Activated naive CD8-positive, alpha-beta T cell treated with anti-CD3 and anti-CD28 coated beads, Interleukin-2, amount 50 U/mL, for 24 hours (primary cell): ENCODE results near the gene MPZL3.
A peak's percentile ranks its signal among the peaks of the same experiment; 100 is the strongest.

Experiments used
- ATAC-seq: fragments of 150-1000 bp; cut with Tn5 transposase; one replicate; pipeline ENCODE4 v1.10.0; 2021
- DNase-seq: peaks from one replicate; pipeline ENCODE4 v3.0.0; 2021
- H3K27ac Mint-ChIP-seq: one replicate; pipeline ENCODE4 v1.8.0; 2021; ENCODE audit warnings: mild to moderate bottlenecking, mixed read lengths
- H3K27me3 Mint-ChIP-seq: one replicate; pipeline ENCODE4 v1.8.0; 2021; ENCODE audit warnings: mixed read lengths
- H3K36me3 Mint-ChIP-seq: one replicate; pipeline ENCODE4 v1.8.0; 2021; ENCODE audit warnings: low read depth, mixed read lengths
- H3K4me1 Mint-ChIP-seq: one replicate; pipeline ENCODE4 v1.8.0; 2021; ENCODE audit warnings: mixed read lengths
- H3K4me3 Mint-ChIP-seq: one replicate; pipeline ENCODE4 v1.8.0; 2021; ENCODE audit warnings: mild to moderate bottlenecking, moderate library complexity, mixed read lengths
- H3K9me3 Mint-ChIP-seq: one replicate; pipeline ENCODE4 v1.8.0; 2021; ENCODE audit warnings: mixed read lengths

Gene MPZL3

GRCh38 chr11:118216621-118217481, 35.3 kb downstream of the MPZL3 start:
- peaks cover 77% of the 10 kb centered on the region for H3K36me3 Mint-ChIP-seq
- H3K27me3 Mint-ChIP-seq: no peaks in the 10 kb centered on the region
- H3K4me1 Mint-ChIP-seq: peaks cover 100% of the 10 kb centered on the region
- H3K4me3 Mint-ChIP-seq: peak overlapping the region; percentile 92
- ATAC-seq (peak; percentile 76), DNase-seq (peak; percentile 61)
- no peaks in the 10 kb centered on the region for H3K9me3 Mint-ChIP-seq
- no peak overlapping the region for H3K27ac Mint-ChIP-seq

GRCh38 chr11:118215765-118216164, 36.4 kb downstream of the MPZL3 start:
- H3K27ac Mint-ChIP-seq: no peak overlapping the region

GRCh38 chr11:118215262-118215661, 36.9 kb downstream of the MPZL3 start:
- no peak overlapping the region for H3K27ac Mint-ChIP-seq
- peaks cover 100% of the 10 kb centered on the region for H3K4me1 Mint-ChIP-seq
- peaks cover 82% of the 10 kb centered on the region for H3K36me3 Mint-ChIP-seq
- DNase-seq: no peak
- H3K27me3 Mint-ChIP-seq: no peaks in the 10 kb centered on the region
- peak overlapping the region; percentile 92 for H3K4me3 Mint-ChIP-seq
- ATAC-seq: peak; percentile 16
- no peaks in the 10 kb centered on the region for H3K9me3 Mint-ChIP-seq

More at GRCh38 chr11:118215765-118216164, 36.4 kb downstream of the MPZL3 start:
- Mint-ChIP-seq H3K9me3 (no peaks in the 10 kb centered on the region), H3K4me1 (peaks cover 100% of the 10 kb centered on the region), H3K36me3 (peaks cover 80% of the 10 kb centered on the region), H3K4me3 (peak overlapping the region; percentile 92), H3K27me3 (no peaks in the 10 kb centered on the region)
- no peak for ATAC-seq
- no peak for DNase-seq

- no peaks in the 10 kb centered on the region for H3K9me3 Mint-ChIP-seq
- H3K4me1 Mint-ChIP-seq: peaks cover 92% of the 10 kb centered on the region
- peaks cover 79% of the 10 kb centered on the region for H3K36me3 Mint-ChIP-seq
- peak overlapping the region; percentile 92 for H3K4me3 Mint-ChIP-seq
- DNase-seq: no peak
- ATAC-seq: no peak
- no peaks in the 10 kb centered on the region for H3K27me3 Mint-ChIP-seq
- no peak overlapping the region for H3K27ac Mint-ChIP-seq
Measured at GRCh38 chr11:118214210-118214914, 37.8 kb downstream of the MPZL3 start.

GRCh38 chr11:118213781-118214180, 38.4 kb downstream of the MPZL3 start:
- Mint-ChIP-seq H3K27me3 (no peaks in the 10 kb centered on the region), H3K27ac (no peak overlapping the region), H3K36me3 (peaks cover 79% of the 10 kb centered on the region), H3K4me1 (peaks cover 86% of the 10 kb centered on the region), H3K9me3 (no peaks in the 10 kb centered on the region), H3K4me3 (peak overlapping the region; percentile 92)
- no peak for ATAC-seq
- DNase-seq: no peak

GRCh38 chr11:118213201-118213600, 39.0 kb downstream of the MPZL3 start:
- peak overlapping the region; percentile 92 for H3K4me3 Mint-ChIP-seq

GRCh38 chr11:118212781-118213191, 39.4 kb downstream of the MPZL3 start:
- Mint-ChIP-seq H3K4me3 (peak overlapping the region; percentile 92), H3K4me1 (peaks cover 76% of the 10 kb centered on the region), H3K27me3 (no peaks in the 10 kb centered on the region), H3K27ac (no peak overlapping the region), H3K36me3 (peaks cover 78% of the 10 kb centered on the region), H3K9me3 (no peaks in the 10 kb centered on the region)
- ATAC-seq (no peak), DNase-seq (no peak)

More at GRCh38 chr11:118213201-118213600, 39.0 kb downstream of the MPZL3 start:
- H3K27ac Mint-ChIP-seq: no peak overlapping the region
- H3K4me1 Mint-ChIP-seq: peaks cover 80% of the 10 kb centered on the region
- H3K9me3 Mint-ChIP-seq: no peaks in the 10 kb centered on the region
- DNase-seq (no peak), ATAC-seq (no peak)
- H3K27me3 Mint-ChIP-seq: no peaks in the 10 kb centered on the region
- H3K36me3 Mint-ChIP-seq: peaks cover 78% of the 10 kb centered on the region

- no peaks in the 10 kb centered on the region for H3K27me3 Mint-ChIP-seq
- ATAC-seq (no peak), DNase-seq (no peak)
- H3K27ac Mint-ChIP-seq: no peak overlapping the region
- H3K4me1 Mint-ChIP-seq: peaks cover 71% of the 10 kb centered on the region
- H3K36me3 Mint-ChIP-seq: peaks cover 81% of the 10 kb centered on the region
- peak overlapping the region; percentile 92 for H3K4me3 Mint-ChIP-seq
- H3K9me3 Mint-ChIP-seq: no peaks in the 10 kb centered on the region
Measured at GRCh38 chr11:118212131-118212725, 39.9 kb downstream of the MPZL3 start.

- peaks cover 58% of the 10 kb centered on the region for H3K4me1 Mint-ChIP-seq
- no peak overlapping the region for H3K27ac Mint-ChIP-seq
- H3K27me3 Mint-ChIP-seq: no peaks in the 10 kb centered on the region
- DNase-seq (no peak), ATAC-seq (no peak)
- no peaks in the 10 kb centered on the region for H3K9me3 Mint-ChIP-seq
- peaks cover 86% of the 10 kb centered on the region for H3K36me3 Mint-ChIP-seq
- peak overlapping the region; percentile 34 for H3K4me3 Mint-ChIP-seq
Measured at GRCh38 chr11:118211006-118211405, 41.2 kb downstream of the MPZL3 start.

GRCh38 chr11:118210323-118210722, 41.8 kb downstream of the MPZL3 start:
- DNase-seq: no peak
- H3K36me3 Mint-ChIP-seq: peaks cover 82% of the 10 kb centered on the region
- no peak for ATAC-seq
- H3K4me1 Mint-ChIP-seq: peaks cover 52% of the 10 kb centered on the region
- H3K27me3 Mint-ChIP-seq: no peaks in the 10 kb centered on the region
- H3K9me3 Mint-ChIP-seq: no peaks in the 10 kb centered on the region
- peak overlapping the region; percentile 34 for H3K4me3 Mint-ChIP-seq
- H3K27ac Mint-ChIP-seq: no peak overlapping the region

- no peak for ATAC-seq
Measured at GRCh38 chr11:118209033-118209432, 43.1 kb downstream of the MPZL3 start.

GRCh38 chr11:118207079-118207478, 45.1 kb downstream of the MPZL3 start:
- Mint-ChIP-seq H3K27ac (no peak overlapping the region), H3K4me3 (peak overlapping the region; percentile 52), H3K27me3 (no peaks in the 10 kb centered on the region), H3K9me3 (no peaks in the 10 kb centered on the region), H3K4me1 (peaks cover 19% of the 10 kb centered on the region), H3K36me3 (peaks cover 51% of the 10 kb centered on the region)
- DNase-seq (no peak), ATAC-seq (peak; percentile 50)

More at GRCh38 chr11:118209033-118209432, 43.1 kb downstream of the MPZL3 start:
- Mint-ChIP-seq H3K4me1 (peaks cover 39% of the 10 kb centered on the region), H3K27ac (no peak overlapping the region), H3K9me3 (no peaks in the 10 kb centered on the region), H3K27me3 (no peaks in the 10 kb centered on the region), H3K4me3 (peak overlapping the region; percentile 48), H3K36me3 (peaks cover 71% of the 10 kb centered on the region)
- no peak for DNase-seq

GRCh38 chr11:118206391-118207031, 45.7 kb downstream of the MPZL3 start:
- ATAC-seq: no peak
- H3K27me3 Mint-ChIP-seq: no peaks in the 10 kb centered on the region

More at GRCh38 chr11:118206391-118207031, 45.7 kb downstream of the MPZL3 start:
- Mint-ChIP-seq H3K4me1 (peaks cover 13% of the 10 kb centered on the region), H3K36me3 (peaks cover 45% of the 10 kb centered on the region), H3K4me3 (peak overlapping the region; percentile 52), H3K27ac (no peak overlapping the region), H3K9me3 (no peaks in the 10 kb centered on the region)
- no peak for DNase-seq
